Superior temporal gyrus (tissue), 1 donor: Measurements from ENCODE around the gene COMMD4.
A peak's percentile ranks its signal among the peaks of the same experiment; 100 is the strongest.
"Not testable (repeated sequence)": the region's sequence is repeated elsewhere in the genome, so short reads cannot be mapped to it uniquely, and the experiment has no call there.

ENCODE experiments used
- DNase-seq: peaks from one replicate; pipeline ENCODE4 v3.0.0-alpha.2; 2016; ENCODE audit errors: extremely low spot score

Gene COMMD4

GRCh38 chr15:75335705-75336355, at the start of gene COMMD4:
Gene COMMD4, plus strand, starts transcription at chr15:75336063. Its CDS starts 27 bp downstream, at chr15:75336090.
- DNase-seq: peak; percentile 99

- DNase-seq: not testable (repeated sequence)
Measured at GRCh38 chr15:75293660-75294059, 42.2 kb upstream of the COMMD4 start.

GRCh38 chr15:75298541-75299310, 37.1 kb upstream of the COMMD4 start:
- not testable (repeated sequence) for DNase-seq

- not testable (repeated sequence) for DNase-seq
Measured at GRCh38 chr15:75299311-75299688, 36.6 kb upstream of the COMMD4 start.

GRCh38 chr15:75300026-75300425, 35.8 kb upstream of the COMMD4 start:
- not testable (repeated sequence) for DNase-seq

- no peak for DNase-seq
Measured at GRCh38 chr15:75302318-75302717, 33.5 kb upstream of the COMMD4 start.

GRCh38 chr15:75302753-75303152, 33.1 kb upstream of the COMMD4 start:
- DNase-seq: not testable (repeated sequence)

- DNase-seq: no peak
Measured at GRCh38 chr15:75306188-75306587, 29.7 kb upstream of the COMMD4 start.

- DNase-seq: no peak
Measured at GRCh38 chr15:75307778-75308390, 28.0 kb upstream of the COMMD4 start.

- no peak for DNase-seq
Measured at GRCh38 chr15:75309711-75310110, 26.2 kb upstream of the COMMD4 start.

GRCh38 chr15:75312548-75312947, 23.3 kb upstream of the COMMD4 start:
- DNase-seq: not testable (repeated sequence)

- no peak for DNase-seq
Measured at GRCh38 chr15:75313116-75313845, 22.6 kb upstream of the COMMD4 start.

GRCh38 chr15:75314552-75315290, 21.1 kb upstream of the COMMD4 start:
- no peak for DNase-seq

GRCh38 chr15:75319231-75319897, 16.5 kb upstream of the COMMD4 start:
- not testable (repeated sequence) for DNase-seq

- DNase-seq: no peak
Measured at GRCh38 chr15:75321711-75322110, 14.2 kb upstream of the COMMD4 start.

- no peak for DNase-seq
Measured at GRCh38 chr15:75325922-75326321, 9.9 kb upstream of the COMMD4 start.

- DNase-seq: no peak
Measured at GRCh38 chr15:75327005-75327404, 8.9 kb upstream of the COMMD4 start.

GRCh38 chr15:75327491-75327890, 8.4 kb upstream of the COMMD4 start:
- no peak for DNase-seq

- no peak for DNase-seq
Measured at GRCh38 chr15:75328493-75329314, 7.2 kb upstream of the COMMD4 start.

- DNase-seq: no peak
Measured at GRCh38 chr15:75329571-75329970, 6.3 kb upstream of the COMMD4 start.
